ENCODE measurements around the gene HTR5A.

The HTR5A gene

DNA sequence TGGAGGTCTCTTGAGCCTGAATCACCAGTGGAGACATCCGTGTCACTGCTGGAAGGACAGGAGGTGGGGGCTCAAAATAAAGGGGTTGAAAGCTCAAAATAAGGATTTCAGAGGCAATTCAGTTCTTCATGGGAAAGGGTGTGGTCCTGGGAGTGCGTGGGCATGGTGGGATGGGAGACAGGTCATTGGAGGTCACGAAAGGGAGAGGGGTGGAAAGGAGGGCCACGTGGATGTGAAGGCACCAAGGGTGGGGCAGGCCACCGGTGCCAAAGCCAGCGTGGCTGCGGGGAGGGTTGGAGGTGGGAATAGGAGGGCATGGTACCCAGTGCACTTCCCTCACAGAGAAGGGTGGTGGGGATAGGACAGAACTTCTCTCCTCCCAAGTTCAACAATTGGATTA is 59.7 kb downstream of the HTR5A start:
- TF ChIP-seq, protein P1, sequence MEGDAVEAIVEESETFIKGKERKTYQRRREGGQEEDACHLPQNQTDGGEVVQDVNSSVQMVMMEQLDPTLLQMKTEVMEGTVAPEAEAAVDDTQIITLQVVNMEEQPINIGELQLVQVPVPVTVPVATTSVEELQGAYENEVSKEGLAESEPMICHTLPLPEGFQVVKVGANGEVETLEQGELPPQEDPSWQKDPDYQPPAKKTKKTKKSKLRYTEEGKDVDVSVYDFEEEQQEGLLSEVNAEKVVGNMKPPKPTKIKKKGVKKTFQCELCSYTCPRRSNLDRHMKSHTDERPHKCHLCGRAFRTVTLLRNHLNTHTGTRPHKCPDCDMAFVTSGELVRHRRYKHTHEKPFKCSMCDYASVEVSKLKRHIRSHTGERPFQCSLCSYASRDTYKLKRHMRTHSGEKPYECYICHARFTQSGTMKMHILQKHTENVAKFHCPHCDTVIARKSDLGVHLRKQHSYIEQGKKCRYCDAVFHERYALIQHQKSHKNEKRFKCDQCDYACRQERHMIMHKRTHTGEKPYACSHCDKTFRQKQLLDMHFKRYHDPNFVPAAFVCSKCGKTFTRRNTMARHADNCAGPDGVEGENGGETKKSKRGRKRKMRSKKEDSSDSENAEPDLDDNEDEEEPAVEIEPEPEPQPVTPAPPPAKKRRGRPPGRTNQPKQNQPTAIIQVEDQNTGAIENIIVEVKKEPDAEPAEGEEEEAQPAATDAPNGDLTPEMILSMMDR (conservative IDR thresholded peaks at IDR 0.05; ENCODE audit: control insufficient read depth, insufficient read depth, low read depth, low read length): no peak
- no peak overlapping the region for H3K4me3 ChIP-seq (ENCODE audit: control insufficient read depth, low read depth, low read length)
- DNase-seq (ENCODE audit: low read depth): no peak

DNA sequence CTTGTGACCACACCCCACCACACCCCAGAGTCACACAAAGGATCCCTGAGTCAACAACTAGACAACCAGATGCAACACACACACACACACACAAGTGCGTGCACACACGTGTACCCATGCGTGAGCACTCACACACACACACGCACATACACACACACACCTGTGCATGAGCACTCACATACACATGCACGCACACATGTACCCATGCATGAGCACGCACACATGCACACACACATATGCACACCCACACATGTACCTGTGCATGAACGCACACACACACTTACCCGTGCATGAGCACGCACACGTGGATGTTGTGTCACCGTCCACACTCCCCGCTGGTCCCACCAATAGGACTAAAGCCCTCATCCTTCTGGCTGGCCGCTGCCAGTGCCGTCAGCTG is 60.4 kb downstream of the HTR5A start:
- no peak for DNase-seq (ENCODE audit: low read depth)
- no peak overlapping the region for H3K4me3 ChIP-seq (ENCODE audit: control insufficient read depth, low read depth, low read length)
- TF ChIP-seq, protein P1 (conservative IDR thresholded peaks at IDR 0.05; ENCODE audit: control insufficient read depth, insufficient read depth, low read depth, low read length): no peak

DNA sequence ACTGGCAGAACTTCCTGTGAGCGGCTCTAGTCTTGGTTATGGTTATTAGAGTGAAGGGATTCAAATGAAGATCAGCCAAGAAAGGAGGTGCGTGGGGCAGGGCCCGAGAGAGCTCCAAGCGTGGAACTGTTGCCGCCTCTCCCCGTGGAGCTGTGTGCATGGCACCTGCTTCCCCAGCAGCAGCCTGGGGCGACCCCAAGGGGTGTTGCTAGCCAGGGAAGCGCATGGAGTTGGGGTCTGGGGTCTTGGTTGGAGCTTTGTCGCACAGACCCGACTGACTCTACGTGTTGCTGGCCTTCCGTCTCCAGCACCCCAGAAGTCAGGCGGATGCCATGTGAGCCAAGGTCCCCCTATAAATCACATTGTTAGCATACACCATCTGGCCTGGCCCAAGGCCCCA is 61.0 kb downstream of the HTR5A start:
- no peak for DNase-seq (ENCODE audit: low read depth)
- TF ChIP-seq, protein P1 (conservative IDR thresholded peaks at IDR 0.05; ENCODE audit: control insufficient read depth, insufficient read depth, low read depth, low read length): no peak
- no peak overlapping the region for H3K4me3 ChIP-seq (ENCODE audit: control insufficient read depth, low read depth, low read length)

DNA sequence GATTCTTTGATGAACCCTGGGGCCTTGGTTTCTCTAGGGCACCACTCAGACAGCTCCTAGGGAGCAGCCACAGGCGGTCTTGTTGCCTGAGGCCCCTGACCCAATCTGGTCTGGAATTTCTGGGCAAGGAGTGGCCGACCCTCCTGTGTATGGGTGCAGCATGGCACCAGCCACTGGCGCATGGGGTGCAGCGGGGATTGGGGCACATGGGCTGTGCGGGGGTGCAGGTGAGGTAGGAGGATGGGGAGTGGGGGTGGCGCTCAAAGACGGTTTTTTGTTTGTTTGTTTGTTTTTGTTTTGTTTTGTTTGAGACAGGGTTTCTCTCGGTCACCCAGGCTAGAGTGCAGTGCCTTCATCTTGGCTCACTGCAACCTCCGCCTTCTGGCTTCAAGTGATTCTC is 62.3 kb downstream of the HTR5A start:
- TF ChIP-seq, protein P1 (conservative IDR thresholded peaks at IDR 0.05; ENCODE audit: control insufficient read depth, insufficient read depth, low read depth, low read length): no peak
- DNase-seq (ENCODE audit: low read depth): no peak
- no peak overlapping the region for H3K4me3 ChIP-seq (ENCODE audit: control insufficient read depth, low read depth, low read length)

DNA sequence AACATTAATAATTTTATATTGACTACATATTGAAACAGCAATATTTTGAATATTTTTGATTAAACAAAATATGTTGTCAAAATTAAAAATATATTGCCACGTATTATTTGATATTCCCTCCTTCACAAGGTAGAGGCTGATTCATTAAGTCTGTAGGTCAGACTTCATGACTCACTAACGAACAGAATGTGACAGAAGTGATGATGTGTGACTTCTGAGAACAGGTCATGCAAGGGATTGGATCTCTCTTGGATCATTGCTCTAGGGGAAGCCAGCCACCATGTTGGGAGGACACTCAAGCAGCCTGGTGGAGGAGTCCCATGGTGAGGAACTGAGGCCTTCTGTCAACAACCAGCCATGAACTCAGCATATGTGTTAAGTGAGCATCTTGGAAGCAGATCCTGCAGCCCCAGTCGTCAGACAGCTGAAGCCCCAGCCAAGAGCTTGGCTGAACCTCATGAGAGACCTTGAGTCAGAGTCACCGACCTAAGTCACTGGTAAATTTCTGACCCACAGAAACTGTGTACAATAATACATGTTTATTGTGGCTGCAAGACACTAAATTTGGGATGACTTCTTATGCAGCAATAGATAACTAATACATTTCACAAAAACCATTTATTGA is 66.6 kb downstream of the HTR5A start:
- no peak for DNase-seq (ENCODE audit: low read depth)
- no peak overlapping the region for H3K4me3 ChIP-seq (ENCODE audit: control insufficient read depth, low read depth, low read length)
- TF ChIP-seq, protein P1 (conservative IDR thresholded peaks at IDR 0.05; ENCODE audit: control insufficient read depth, insufficient read depth, low read depth, low read length): no peak

Data from fibroblast of mammary gland (primary cell).